Neutrophil (primary cell): ENCODE measurements around the gene TARBP2.
"Not testable (repeated sequence)": the region's sequence is repeated elsewhere in the genome, so short reads cannot be mapped to it uniquely, and the experiment has no call there.

ENCODE experiments used
- H3K27ac ChIP-seq: fragments of 200-600 bp; sonication (generic); 2 replicates; pipeline ENCODE4 v1.5.1; 2016; ENCODE audit warnings: mild to moderate bottlenecking, moderate library complexity
- H3K27me3 ChIP-seq: fragments of 200-600 bp; sonication (generic); 2 replicates; pipeline ENCODE4 v1.6.0; 2016; ENCODE audit warnings: mild to moderate bottlenecking
- H3K36me3 ChIP-seq: fragments of 200-600 bp; sonication (generic); 2 replicates; pipeline ENCODE4 v1.5.1; 2017
- H3K4me1 ChIP-seq, 2 experiments: fragments of 200-600 bp in 1 of 2; sonication (generic) in 1 of 2; 1 replicate in 1 of 2; 2 replicates in 1 of 2; pipeline versions ENCODE4 v1.5.1 to v1.6.1; 2013 to 2016; ENCODE audit warnings: low read depth in 1 of 2, low read length in 1 of 2, mild to moderate bottlenecking in 1 of 2, moderate library complexity in 1 of 2; ENCODE audit not compliant: control insufficient read depth in 1 of 2, insufficient read depth in 1 of 2
- H3K4me3 ChIP-seq, 2 experiments: fragments of 200-600 bp in 1 of 2; sonication (generic) in 1 of 2; 1 replicate in 1 of 2; 2 replicates in 1 of 2; pipeline ENCODE4 v1.5.1; 2013 to 2016; ENCODE audit warnings: low read depth in 1 of 2, low read length in 1 of 2, mild to moderate bottlenecking in 1 of 2, moderate library complexity in 1 of 2
- H3K9me3 ChIP-seq: fragments of 200-600 bp; sonication (generic); 2 replicates; pipeline ENCODE4 v1.5.1; 2016
- CTCF ChIP-seq: fragments of 200-600 bp; sonication (generic); IDR thresholded peaks from 2 replicates; pipeline ENCODE4 v1.5.1; 2016; ENCODE audit warnings: antibody characterized with exemption

The TARBP2 gene

GRCh38 chr12:53478865-53479264 is 22.2 kb upstream of the TARBP2 start:
- H3K36me3 ChIP-seq = peaks cover 99% of the 10 kb centered on the region
- TF ChIP-seq CTCF = no peak
- H3K27ac ChIP-seq = peak overlapping the region; percentile 4
- H3K4me1 ChIP-seq = no peaks in the 10 kb centered on the region
- no peaks in the 10 kb centered on the region for H3K27me3 ChIP-seq
- no peaks in the 10 kb centered on the region for H3K9me3 ChIP-seq
- no peak overlapping the region for H3K4me3 ChIP-seq

- Histone ChIP-seq H3K4me1 (no peaks in the 10 kb centered on the region), H3K27ac (peak overlapping the region; percentile 4), H3K9me3 (no peaks in the 10 kb centered on the region), H3K27me3 (no peaks in the 10 kb centered on the region), H3K4me3 (no peak overlapping the region), H3K36me3 (peaks cover 99% of the 10 kb centered on the region)
- TF ChIP-seq CTCF = no peak
Measured at GRCh38 chr12:53479331-53479730, 21.8 kb upstream of the TARBP2 start.

DNA sequence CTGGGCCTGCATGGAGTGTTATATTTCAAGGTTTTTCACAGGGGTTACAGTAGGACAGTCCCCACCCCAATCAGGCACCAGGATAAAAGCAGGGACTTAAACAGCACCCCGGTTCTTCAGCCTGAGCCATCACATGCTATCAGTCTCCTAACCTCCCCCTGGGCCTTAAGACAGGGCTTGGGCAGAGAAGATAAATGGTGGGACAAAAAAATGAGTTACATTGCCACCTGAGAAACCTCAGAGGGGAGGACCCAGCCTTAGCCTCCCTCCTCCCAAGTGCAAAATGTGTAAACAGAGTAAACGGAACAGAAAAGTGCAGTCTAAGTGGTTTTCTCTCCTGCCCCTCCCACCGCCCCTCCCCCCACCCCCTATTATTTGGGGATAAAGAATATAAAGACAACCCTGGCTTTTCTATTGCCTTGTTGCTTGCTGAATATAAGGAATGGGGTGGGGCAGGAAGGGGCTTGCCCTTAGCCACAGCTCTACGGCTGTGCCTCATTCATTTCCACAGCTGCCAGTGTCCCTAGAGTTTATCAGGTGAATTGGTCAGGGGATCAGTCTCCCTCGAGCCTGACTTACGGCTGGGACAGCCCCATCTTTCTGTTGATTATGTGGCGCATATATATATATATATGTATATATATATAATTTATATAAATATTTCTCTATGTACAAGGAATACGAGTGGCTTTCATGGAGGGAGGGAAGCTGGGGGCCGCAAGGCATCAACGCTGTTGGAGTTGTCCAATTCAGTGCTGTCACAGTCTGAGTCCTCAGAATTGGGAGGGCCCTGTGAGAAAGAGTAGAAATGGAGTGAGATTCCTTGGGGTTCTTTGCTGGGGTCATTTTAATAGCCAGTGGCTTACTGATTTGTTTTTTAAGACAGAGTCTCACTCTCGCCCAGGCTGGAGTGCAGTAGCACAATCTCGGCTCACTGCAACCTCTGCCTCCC is 20.3 kb upstream of the TARBP2 start:
- H3K4me1 ChIP-seq = no peaks in the 10 kb centered on the region
- no peak for TF ChIP-seq CTCF
- no peak overlapping the region for H3K4me3 ChIP-seq
- no peak overlapping the region for H3K27ac ChIP-seq
- H3K9me3 ChIP-seq = no peaks in the 10 kb centered on the region
- H3K27me3 ChIP-seq = no peaks in the 10 kb centered on the region
- peaks cover 98% of the 10 kb centered on the region for H3K36me3 ChIP-seq

- not testable (repeated sequence) for H3K27me3 ChIP-seq, H3K4me1 ChIP-seq, H3K4me3 ChIP-seq, H3K27ac ChIP-seq, H3K9me3 ChIP-seq
- H3K36me3 ChIP-seq = peaks cover 98% of the 10 kb centered on the region
Measured at GRCh38 chr12:53481458-53481857, 19.6 kb upstream of the TARBP2 start.

DNA sequence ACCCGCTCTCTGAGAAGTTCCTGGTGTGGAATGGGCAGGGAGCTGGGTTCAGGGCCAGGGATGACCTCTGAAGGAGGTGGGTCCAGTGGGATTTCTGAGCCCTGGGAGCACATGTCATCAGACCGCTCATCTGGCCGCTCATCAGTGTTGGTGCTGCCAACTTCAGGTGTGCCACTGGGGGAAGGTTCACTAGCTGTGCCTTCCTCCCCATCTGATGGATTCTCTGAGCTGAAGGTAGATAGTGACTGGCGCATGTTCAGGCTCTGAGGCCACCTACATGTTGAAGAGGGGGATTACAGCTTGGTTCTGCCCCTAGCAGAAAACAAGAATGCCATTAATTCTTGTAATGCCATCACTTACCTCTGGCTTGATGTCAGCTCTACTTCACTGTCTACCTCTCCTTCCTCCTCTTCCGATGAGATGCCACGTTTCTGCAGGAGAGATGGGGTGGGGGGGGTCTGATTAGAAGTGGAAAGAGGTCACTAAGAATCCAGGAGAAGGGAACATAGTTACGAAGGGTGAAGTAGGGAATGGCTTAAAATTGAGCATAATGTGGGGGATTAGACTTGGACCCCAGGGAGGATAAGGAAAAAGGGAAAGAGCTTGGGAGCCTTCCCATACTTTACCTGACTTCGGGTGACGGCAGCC is 19.0 kb upstream of the TARBP2 start:
- H3K27ac ChIP-seq = no peak overlapping the region
- H3K9me3 ChIP-seq = no peaks in the 10 kb centered on the region
- H3K4me1 ChIP-seq = no peaks in the 10 kb centered on the region
- no peak for TF ChIP-seq CTCF
- no peaks in the 10 kb centered on the region for H3K27me3 ChIP-seq
- no peak overlapping the region for H3K4me3 ChIP-seq
- peaks cover 98% of the 10 kb centered on the region for H3K36me3 ChIP-seq

- Histone ChIP-seq H3K27me3 (no peaks in the 10 kb centered on the region), H3K36me3 (peaks cover 97% of the 10 kb centered on the region), H3K4me3 (no peak overlapping the region), H3K9me3 (no peaks in the 10 kb centered on the region), H3K4me1 (no peaks in the 10 kb centered on the region), H3K27ac (peak overlapping the region; percentile 8)
- TF ChIP-seq CTCF = no peak
Measured at GRCh38 chr12:53482626-53483168, 18.4 kb upstream of the TARBP2 start.
